Astrocyte of the cerebellum (primary cell): ENCODE measurements around the gene ERFL.

Experiments used
- DNase-seq: peaks from one replicate; pipeline ENCODE4 v3.0.0-alpha.2; 2011; ENCODE audit warnings: low read depth
- H3K4me3 ChIP-seq: 2 replicates; pipeline ENCODE4 v1.5.1; 2011; ENCODE audit warnings: mild to moderate bottlenecking, low read depth, low read length, moderate library complexity
- CTCF ChIP-seq: IDR thresholded peaks from 2 replicates; pipeline ENCODE4 v1.5.1; 2012; ENCODE audit warnings: low read length, low read depth, moderate library complexity, mild to moderate bottlenecking; ENCODE audit errors: missing control alignments
- in situ Hi-C: cut with HindIII; loops from 2 replicates; pipeline ENCODE4 v1.10.0; 2017; ENCODE audit warnings: low sequenced_read_pairs

ERFL gene

GRCh38 chr19:41911889-41912731, 16.1 kb downstream of the ERFL start:
- H3K4me3 ChIP-seq = no peak overlapping the region
- in situ Hi-C loops = no loop called here
- no peak for TF ChIP-seq CTCF
- no peak for DNase-seq

DNA sequence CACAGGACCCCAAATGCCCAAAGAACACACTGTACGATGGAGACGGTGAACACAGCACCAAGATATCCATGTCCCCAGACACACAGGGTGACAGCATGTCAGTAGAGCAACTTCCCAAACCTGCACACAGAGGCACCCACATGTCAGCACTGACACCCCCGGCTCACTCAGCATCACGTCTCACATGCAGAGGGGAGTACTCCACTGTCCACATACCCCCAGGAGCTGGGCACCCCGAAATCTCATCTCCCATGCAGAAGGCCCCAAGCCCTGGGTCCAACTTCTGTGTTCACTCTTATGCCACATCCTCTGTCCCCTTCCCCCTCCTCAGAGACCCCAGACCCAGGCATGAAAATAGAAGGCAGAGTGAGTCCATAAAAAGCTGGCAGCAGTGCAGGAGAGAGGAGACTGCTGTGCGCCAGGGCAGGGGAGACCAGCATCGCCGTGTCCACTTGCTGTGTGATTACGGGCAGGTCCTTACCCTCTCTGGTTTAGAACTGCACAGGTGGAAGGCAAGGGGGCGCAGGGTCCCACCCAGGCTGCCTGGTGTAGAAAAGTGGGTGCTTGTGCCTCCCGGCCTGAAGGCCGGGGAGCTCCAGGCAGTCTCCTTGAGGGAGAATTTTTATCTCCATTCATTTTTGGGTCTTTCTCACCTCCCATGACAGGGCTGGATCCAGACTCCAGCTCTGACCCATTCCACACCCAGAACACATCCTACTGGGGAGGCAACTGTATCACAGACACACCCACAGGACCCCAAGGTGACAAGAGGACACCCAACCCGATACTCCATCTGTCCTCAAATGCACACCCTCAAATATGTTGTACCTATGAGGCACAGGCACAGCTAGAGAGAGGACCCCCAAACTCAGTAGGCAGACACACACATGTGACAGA, 17.0 kb downstream of the ERFL start:
- no peak overlapping the region for H3K4me3 ChIP-seq
- TF ChIP-seq CTCF = no peak
- DNase-seq = no peak
- in situ Hi-C loops = no loop called here

DNA sequence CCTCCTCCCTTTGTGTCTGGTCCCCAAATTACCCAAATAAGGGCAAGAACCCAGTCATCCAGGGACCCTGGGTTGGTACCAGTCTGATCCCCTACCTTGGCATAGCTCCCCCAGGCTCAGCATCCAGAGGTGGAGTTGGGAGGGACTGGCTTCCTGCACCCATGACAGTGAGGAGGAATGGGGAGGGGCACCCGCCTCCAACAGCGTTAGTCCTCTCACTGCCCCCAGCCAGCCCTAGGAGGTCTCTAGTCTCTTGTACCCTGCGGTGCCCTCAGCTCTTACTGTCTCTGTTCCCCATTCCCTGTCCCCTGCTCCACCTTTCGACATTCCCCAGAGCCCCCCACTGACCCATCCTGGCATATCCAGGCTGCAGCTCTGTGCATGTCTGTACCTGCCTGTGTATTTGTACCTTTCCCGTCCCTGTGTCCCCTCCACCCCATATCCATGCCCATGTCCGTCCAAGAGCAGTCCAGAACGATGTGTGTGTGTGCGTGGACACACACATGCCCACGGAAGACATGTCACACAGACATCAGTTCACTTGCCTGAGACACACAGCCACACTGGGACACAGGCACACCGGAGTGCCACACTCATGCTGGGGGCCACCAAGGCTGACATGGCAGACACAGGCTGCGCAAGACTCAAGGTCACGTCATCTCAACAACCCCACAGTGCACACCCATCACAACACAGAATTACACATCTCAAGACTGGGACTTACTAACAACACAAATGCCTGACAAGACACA, 17.8 kb downstream of the ERFL start:
- in situ Hi-C loops = no loop called here
- DNase-seq = no peak
- no peak overlapping the region for H3K4me3 ChIP-seq
- no peak for TF ChIP-seq CTCF

GRCh38 chr19:41909706-41910105, 18.5 kb downstream of the ERFL start:
- DNase-seq = no peak
- no peak for TF ChIP-seq CTCF
- in situ Hi-C loops = no loop called here
- H3K4me3 ChIP-seq = no peak overlapping the region

- H3K4me3 ChIP-seq = no peak overlapping the region
- no peak for DNase-seq
- no peak for TF ChIP-seq CTCF
- in situ Hi-C loops = no loop called here
Measured at GRCh38 chr19:41908724-41909464, 19.4 kb downstream of the ERFL start.
